WERI-Rb-1 (cell line): ENCODE results near the gene DUOXA2.

Experiments used
- DNase-seq: peaks from one replicate; pipeline ENCODE4 v3.0.0-alpha.2; 2020
- H3K27ac ChIP-seq: fragments of 250-450 bp; sonication (Bioruptor Pico); 2 replicates; pipeline ENCODE4 v1.5.1; 2020; ENCODE audit warnings: mild to moderate bottlenecking, moderate library complexity
- H3K27me3 ChIP-seq: fragments of 250-450 bp; sonication (Bioruptor Pico); 2 replicates; pipeline ENCODE4 v1.5.1; 2021; ENCODE audit warnings: mild to moderate bottlenecking, low read depth, moderate library complexity; ENCODE audit not compliant: insufficient read depth, severe bottlenecking
- H3K36me3 ChIP-seq: fragments of 250-450 bp; sonication (Bioruptor Pico); 2 replicates; pipeline ENCODE4 v1.5.1; 2020; ENCODE audit warnings: mild to moderate bottlenecking, moderate library complexity
- H3K4me3 ChIP-seq: 2 replicates; pipeline ENCODE4 v1.5.1; 2011; ENCODE audit warnings: low read depth, mild to moderate bottlenecking, control low read depth, low read length
- H3K9me3 ChIP-seq: fragments of 250-450 bp; sonication (Bioruptor Pico); 2 replicates; pipeline ENCODE4 v1.5.1; 2021; ENCODE audit warnings: mild to moderate bottlenecking, moderate library complexity; ENCODE audit not compliant: severe bottlenecking
- CTCF ChIP-seq: IDR thresholded peaks from 2 replicates; pipeline ENCODE4 v1.5.1; 2011; ENCODE audit warnings: low read depth, mild to moderate bottlenecking, control low read depth, inconsistent platforms, low read length

The DUOXA2 gene

GRCh38 chr15:45105586-45105985, 8.5 kb upstream of the DUOXA2 start:
- Histone ChIP-seq H3K36me3 (no peaks in the 10 kb centered on the region), H3K27ac (no peak overlapping the region), H3K4me3 (no peak overlapping the region), H3K9me3 (no peaks in the 10 kb centered on the region), H3K27me3 (peaks cover 7% of the 10 kb centered on the region)
- DNase-seq, result no peak
- TF ChIP-seq CTCF, result no peak

GRCh38 chr15:45106002-45106790, 7.9 kb upstream of the DUOXA2 start:
- Histone ChIP-seq H3K27ac (no peak overlapping the region), H3K9me3 (no peaks in the 10 kb centered on the region), H3K4me3 (no peak overlapping the region), H3K27me3 (peaks cover 7% of the 10 kb centered on the region), H3K36me3 (no peaks in the 10 kb centered on the region)
- TF ChIP-seq CTCF, result no peak
- DNase-seq, result no peak

- Histone ChIP-seq H3K27ac (no peak overlapping the region), H3K27me3 (peaks cover 24% of the 10 kb centered on the region), H3K9me3 (no peaks in the 10 kb centered on the region), H3K4me3 (no peak overlapping the region), H3K36me3 (no peaks in the 10 kb centered on the region)
- TF ChIP-seq CTCF, result no peak
- DNase-seq, result no peak
These were observed 6.0 kb upstream of the DUOXA2 start for GRCh38 chr15:45107941-45108630.

- Histone ChIP-seq H3K9me3 (no peaks in the 10 kb centered on the region), H3K27ac (no peak overlapping the region), H3K36me3 (no peaks in the 10 kb centered on the region), H3K27me3 (peaks cover 47% of the 10 kb centered on the region), H3K4me3 (no peak overlapping the region)
- no peak for DNase-seq
- peak; percentile 24; the same call in 1 of the 2 replicates for TF ChIP-seq CTCF
These were observed 3.8 kb upstream of the DUOXA2 start for GRCh38 chr15:45110256-45110820.

GRCh38 chr15:45111390-45112142, 2.6 kb upstream of the DUOXA2 start:
- no peak for DNase-seq
- Histone ChIP-seq H3K4me3 (no peak overlapping the region; the same call in 1 of the 2 replicates), H3K27me3 (peaks cover 50% of the 10 kb centered on the region), H3K9me3 (no peaks in the 10 kb centered on the region), H3K27ac (no peak overlapping the region), H3K36me3 (no peaks in the 10 kb centered on the region)
- TF ChIP-seq CTCF, result peak; percentile 29; the same call in 1 of the 2 replicates
